HG03354 (cell line): ENCODE results near the gene ELN.

ENCODE experiments used
- ATAC-seq: cut with Tn5 transposase; IDR thresholded peaks from one replicate; pipeline ENCODE4 v1.9.1; 2021; ENCODE audit warnings: mild to moderate bottlenecking; ENCODE audit not compliant: unreplicated experiment, poor library complexity, severe bottlenecking

The ELN gene

DNA sequence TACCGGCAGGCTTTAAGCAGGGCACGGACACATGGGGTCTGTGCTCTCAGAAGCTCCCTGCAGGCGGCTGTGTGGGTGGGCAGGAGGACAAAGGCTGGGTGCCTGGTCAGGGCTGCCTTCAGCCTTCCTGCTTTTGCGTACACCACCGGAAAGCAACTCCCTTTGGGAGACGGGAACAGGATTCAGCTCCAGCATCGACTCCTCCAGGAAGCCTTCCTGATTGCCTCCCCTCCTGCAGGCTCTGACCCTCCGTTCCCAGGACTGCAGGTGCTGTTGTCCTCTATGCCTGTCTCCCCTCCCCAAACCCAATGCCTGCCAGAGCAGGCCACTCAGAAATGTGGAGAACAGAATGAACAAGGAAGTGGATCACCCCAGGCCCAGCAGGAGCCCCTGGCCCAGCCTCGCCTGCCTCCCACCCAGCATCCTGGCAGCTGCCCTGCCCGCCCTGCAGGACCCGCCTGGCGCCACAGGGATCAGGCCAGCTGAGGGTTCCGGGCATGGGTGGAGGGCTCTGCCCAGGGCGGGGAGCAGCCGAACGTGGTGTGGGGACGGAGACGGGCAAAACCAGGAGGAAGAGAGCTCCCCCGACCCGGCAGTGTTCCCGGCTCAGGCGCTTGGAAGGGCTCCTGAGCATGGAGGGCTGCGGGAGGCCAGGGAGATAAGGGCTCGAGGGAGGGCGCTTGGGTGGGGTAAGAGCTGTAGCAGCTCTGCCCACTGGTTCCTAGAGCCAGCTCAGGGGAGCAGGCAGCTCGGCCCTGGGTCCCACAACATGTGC lies 6.2 kb upstream of the ELN start:
- ATAC-seq = no peak

DNA sequence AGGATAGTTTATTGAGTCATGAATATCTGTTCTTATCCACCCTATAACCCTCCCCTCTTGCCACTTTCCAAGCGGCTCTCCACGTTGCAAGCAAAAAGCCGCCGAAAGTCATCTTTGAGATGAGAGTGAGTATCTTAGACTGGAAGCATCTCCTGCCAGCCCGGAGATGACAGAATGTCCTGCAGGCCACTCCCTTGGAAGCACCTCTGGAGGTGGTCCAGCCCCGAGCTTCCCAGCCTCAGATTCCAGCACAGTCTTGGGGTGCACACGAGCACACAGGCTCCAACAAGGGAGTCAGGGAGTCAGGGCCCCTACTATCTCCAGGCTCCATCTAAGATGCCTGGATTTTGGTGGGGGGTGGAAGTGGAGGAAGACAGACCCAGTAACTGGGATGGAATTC lies 5.5 kb upstream of the ELN start:
- no peak for ATAC-seq

DNA sequence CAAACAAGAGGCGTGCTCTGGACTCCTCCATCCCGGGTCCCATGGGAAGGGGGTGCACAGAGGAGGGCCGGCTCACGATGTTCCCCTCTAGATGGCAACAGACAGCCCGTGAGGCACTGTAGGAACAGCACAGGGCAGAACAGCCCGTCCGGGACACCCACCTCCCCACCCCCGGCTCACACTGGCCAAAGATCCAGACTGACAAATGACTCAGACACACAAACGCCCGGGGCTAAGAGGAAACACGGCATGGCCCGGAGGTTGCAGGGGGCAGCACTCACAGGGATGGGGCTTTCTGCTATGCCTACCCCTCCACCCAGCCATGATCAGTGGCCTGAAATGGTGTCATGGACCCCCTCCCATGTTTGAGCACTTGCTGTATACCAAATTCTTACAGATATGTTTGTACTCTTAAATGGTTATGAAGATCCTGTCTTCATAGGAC lies 4.9 kb upstream of the ELN start:
- no peak for ATAC-seq

DNA sequence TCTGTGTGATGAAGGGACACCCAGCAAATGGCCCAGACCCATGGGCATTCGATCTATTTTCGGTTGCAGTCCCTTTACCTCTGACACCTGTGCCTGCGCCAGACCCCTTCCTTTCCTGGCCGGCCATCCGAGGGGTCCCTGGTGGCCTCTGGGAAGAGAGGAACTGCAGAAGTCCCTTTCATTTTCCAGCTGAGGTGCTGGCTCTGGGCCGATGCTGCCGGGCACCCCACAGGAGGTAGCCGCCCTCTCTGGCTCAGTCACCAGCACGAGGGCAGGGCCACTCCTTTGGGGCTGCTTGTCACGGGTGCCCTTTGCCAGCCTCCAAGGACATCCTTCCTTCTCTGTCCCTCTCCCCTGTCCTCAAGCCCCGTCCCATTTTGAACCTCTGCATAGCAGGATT lies 4.2 kb upstream of the ELN start:
- ATAC-seq = no peak

DNA sequence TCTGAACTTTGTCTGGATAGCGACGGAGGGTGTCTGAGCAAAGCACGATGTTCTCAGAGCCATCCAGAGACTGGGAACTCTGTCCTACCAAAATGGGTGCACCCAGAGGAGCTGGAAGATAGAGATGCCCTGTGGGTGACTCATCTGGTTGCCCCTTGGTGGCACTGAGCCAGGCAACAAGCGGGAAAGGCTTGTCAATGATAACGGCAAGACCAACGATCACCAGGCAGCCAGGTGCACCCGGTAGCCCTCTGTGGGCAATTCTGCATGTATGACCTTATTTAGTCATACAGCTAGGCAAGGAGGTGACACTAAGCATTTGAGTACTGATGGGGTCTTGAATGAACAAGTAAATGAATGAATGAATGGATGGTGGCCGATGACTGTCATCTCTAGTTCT lies 2.8 kb upstream of the ELN start:
- ATAC-seq = no peak

DNA sequence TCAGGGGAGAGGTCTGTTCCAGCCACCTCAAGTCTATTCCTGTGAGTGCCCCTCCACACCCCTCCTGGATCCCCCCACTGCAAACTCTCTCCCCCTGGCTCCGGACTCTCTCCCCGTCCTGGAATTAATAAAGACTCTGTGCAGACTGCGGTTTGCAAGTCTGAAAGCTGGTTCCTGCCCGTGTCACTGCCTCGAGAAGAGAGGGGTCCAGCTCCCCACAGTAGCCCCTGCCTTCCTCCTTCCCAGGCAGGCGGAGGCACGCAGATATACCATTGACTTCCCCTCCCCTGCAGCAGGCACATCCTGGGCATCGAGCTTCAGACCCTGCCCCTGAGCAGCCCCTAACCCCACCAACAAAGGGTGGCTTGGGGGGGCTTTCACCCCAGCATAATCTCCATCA lies 2.2 kb upstream of the ELN start:
- no peak for ATAC-seq

DNA sequence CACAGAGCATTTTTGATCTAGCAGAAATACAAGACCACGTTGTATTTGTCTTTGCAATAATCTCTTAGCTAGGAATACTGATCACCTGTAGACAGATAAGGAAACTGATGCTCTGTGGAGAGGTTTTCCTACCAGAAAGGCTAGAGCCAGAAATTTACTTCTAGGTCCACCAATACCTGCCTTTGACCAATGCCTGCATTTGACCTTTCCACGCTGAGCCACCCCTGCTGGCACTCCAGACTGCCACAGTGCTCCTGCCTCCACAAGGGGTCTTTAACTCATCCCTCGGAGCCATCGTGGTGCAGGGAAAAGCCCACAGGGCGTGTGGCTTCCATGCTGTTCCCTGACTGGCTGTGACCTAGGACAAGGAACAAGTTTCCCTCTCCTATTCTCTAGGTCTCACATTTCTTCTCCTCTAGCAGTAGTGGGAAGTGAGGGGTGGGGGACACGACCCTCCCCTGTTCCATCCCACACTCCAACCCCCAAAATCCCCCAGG lies 1.5 kb upstream of the ELN start:
- ATAC-seq = no peak

DNA sequence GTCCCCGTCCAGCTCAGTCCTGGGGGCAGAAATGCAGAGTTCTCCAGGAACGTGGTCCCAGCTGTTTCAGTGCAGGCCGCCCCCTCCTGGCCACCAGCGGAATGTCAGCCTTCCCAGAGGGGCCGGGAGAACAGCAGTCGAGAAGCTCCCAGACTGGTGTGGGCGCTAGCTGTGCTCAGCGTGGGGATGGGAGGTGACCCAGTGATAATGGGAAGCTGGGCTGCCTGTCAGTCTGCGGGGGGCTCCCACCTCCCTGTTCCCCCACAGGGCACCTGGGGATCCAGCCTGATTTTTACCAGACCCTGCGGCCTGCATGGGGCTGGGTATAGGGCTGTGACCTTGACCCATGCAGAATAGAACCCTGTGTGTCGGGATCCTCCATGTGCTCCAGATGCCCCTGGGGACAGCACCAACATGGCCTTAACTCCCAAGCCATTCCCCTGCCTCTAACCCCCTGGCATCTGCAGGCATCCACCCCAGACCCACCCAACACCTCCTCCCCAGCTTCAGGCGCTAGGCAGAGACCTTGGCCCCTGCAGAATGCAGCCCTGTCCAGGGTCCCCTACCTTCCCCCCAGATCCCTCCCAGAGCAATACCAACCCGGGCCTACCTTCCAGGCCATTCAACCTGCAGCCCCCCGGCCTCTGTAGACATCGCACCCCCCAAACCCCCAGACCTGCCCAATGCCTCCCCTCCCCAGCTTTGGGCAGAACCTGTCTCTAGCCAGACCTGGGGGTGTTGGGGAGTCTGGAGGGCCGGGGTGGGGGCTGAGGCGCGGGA lies 880 bp upstream of the ELN start:
- ATAC-seq = no peak

DNA sequence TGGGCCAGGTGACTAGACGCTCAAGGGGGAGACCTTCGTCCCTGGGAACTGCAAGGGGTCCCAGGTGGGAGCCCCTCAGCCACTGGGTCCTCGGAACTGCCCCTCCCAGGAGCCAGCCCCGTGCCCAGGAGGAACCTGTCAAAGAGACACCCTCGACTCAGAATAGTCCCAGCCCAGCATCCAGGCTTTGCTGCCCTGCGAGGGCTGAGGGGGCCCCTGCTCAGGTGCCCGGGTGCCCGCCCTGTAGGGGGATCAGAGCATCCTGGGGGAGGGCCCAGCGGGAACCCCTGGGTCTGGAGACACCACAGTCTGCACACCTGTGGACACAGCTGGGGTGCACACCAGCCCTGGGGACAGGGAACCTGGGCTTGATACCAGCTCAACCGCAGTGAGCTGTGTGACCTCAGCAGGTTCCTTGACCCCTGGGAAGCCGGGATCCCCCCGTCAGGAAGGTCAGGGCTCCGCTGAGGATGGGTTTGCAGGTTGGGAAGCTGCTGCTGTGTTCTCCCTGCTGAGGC lies 407 bp downstream of the ELN start:
- ATAC-seq = no peak

DNA sequence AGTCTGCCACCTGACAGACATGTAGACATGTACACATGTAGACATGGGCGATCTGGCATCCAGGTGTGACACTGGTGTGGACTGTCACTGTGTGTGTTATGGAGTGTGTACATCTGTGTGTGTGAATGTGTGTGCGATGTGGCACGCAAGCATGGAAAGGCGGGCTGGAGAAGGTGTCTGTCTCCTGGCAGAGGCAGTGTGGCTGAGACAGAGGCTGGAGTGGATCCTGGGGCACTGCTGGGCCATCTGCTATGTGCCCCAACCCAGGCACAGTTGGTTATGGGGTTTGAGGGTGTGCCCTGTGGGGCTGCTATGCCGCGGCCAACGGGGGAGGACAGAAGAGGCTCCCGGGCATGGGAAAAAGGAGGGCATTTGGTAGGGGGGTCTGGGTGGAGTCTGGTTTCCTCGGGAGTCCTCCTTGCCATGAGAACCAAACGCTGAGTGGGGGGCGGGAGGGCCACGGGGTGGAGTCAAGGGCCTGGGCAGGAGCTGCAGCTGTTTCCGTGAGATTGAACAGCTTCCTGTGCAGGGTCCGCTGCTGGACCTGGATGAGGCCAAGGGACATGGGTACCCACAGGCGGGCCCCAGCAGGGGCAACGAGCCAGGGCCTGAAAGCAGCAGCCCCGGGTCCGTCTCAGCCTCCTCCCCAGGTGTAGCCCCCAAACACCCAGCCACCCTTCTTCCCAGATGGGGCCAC lies 1.3 kb downstream of the ELN start:
- ATAC-seq = no peak

DNA sequence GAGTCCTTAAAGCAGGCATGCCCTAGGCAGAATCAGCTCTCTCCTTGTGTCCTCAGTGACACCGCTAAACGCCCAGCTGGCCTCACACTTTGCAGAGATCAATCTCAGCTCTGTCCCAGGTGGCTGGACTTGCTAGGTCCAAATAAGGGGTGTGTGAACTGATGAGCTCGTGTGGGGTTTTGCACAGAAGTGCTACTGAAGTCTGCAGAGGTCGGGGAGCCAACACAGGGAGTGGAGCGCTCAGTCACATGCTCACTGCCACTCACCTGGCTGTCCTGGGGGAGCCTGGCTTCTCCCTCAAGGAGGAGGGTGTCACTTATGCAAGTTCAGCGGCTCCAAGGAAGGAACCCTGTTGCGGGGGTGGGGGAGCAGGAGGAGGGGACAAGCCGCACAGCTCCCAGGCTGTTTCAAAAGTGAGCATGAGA lies 2.0 kb downstream of the ELN start:
- ATAC-seq = no peak

DNA sequence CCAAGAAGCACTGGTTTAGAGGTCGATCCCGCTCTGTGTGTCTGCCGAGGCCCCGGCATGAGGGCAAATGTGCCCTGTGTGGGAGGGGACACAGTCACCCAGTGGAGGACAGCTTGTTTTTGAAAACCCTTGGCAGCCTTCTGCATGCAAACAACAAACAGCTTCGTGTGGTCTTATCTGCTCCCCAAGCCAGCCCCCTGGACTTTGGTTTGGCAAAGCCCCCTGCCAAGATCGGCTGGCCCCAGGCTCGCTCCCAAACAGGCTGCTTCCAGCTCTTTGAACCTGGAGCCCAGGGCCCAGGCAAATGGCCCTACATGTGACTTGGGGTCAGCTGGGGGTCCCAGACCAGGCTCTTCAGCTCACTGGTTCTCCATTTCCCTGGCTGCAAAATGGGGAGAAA lies 2.9 kb downstream of the ELN start:
- no peak for ATAC-seq

DNA sequence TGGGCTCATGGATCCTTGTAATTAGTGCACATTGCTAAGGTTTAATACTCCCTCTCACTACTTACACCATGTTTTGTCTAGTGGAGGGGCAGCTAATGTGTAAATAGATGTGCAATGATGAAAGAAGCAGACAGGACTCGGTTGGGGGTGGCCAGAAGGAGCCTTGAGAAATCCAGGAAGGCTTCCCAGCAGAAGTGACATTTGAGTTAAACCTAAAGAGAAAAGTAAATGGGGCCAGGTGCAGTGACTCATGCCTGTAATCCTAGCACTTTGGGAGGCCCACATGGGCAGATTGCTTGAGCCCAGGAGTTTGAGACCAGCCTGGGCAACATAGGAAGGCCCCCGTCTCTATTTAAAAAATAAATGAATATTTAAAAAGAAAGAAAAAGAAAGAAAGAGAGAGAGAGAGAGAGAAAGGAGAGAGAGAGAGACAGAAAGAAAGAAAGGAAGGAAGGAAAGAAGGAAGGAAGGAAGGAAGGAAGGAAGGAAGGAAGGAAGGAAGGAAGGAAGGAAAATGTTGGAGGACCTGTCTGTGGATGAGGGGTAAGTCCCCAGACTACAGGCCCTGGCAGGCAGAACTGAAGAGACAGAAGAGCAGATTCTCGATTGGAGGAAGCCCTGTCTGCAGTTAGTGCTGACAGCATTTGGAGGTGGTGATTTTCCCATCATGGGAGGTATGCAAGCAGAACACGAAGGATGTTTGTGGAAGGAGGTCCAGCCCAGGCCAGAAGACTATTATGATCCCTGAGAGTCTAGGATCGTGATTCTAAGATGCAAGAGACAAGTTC lies 3.6 kb downstream of the ELN start:
- ATAC-seq = no peak

DNA sequence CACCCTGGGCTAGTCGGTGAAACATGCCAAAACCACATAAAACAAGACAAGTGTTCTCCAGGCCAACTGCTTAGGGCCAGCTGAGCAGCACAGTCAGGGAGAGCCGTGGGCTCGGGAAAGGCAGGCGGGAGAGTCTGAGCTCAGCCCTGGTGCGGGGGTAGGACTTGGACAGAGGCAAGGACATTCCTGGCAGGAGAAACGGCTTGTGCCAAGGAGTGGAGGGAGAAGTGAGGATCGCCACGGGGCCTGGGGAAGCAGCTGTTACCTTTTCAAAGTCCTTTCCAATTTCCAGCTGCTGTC lies 4.2 kb downstream of the ELN start:
- no peak for ATAC-seq

DNA sequence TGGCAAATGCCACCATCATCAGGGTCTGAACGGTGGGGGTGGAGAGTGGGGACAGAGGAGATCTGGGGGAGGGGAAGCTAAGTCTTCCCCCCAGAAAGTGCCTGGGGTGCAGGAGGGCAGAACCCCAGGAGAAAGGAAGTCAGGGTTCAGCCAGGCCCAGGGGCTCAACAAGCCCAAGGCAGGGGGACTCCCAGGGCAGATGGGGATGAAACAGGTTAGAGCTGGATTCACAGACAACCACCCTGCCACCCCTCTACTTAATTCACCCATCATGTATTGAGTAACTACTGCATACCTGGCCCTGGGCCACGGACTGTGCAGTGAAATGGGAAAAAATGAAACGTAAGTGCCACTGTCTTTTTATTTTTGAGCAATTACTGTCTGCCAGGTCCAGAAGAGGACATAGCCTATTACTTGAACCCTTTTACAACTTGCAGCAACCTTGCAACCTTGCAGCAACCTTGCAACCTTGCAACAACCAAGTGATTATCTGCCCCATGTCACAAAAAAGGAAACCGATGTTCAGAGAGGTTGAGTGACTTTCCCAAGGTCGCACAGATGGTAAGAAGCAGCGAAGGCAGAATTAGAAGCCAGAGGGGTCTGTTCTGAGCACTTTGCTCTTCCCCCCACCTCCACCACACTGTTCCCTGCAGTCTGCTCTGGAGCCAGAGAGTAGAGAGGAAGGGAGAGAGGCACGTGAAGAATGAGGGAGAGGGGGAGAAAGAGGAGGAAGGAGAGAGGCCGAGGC lies 4.8 kb downstream of the ELN start:
- ATAC-seq = no peak

DNA sequence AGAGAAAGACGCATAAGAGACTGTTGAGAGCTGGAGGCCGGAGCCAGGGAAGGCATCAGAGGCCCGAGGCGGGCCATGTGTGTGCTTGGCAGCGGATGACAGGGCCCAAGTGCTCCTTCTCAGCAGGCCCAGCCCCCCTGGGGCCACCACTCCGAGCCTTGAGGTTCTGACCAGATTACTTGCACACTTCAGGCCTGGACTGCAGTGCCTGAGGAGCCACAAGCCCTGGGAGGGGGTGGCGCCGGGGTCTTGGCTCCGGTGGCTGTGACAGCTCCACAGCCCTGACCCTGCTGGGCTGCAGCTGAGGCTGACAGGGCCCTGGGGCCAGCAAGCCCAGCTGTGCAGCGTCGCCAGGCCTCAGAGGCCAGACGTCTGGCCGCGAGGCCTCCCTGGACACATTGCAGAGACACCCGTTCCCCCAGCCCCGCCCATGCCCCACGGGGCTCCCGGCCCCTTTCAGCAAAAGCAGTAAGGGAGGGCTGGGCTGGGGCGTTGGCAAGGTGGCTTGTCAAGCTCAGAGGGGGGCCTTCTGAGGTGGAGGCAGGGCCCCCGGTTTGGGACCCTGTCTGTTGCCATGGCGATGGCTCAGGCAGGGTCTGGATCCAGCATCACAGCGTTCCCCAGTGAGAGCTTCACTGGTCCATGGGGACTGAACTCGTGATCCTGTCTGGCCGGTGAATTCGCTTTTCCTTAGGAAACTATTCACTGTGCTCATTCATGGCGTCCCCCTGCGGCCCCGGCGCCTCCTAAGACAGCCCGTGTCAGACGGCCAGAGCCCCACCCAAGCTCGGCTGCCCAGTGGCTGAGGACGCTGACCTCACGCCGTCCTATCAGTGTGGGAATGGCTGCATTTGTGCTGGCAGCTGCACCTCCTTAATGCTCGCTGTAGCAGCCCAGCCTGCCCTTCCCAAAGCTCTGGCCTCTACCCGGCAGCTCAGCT lies 5.7 kb downstream of the ELN start:
- no peak for ATAC-seq

DNA sequence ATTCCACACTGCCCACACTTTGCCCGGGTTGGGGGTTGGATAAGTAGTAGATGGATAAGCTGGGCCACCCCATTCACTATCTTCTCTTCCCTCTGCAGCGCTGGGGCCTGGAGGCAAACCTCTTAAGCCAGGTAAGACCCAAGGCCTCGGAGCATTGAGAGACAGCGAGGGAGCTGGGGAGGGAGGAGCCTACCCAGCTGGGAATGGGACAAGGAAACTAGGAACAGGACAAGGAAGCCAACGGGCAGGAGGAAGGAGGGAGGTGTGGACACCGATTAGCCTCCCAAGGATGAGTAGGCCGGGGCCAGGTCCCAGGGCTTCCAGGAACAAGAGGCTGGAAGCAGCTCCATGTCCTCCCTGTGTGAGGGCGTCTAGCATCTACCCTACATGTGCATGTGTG lies 9.6 kb downstream of the ELN start:
- ATAC-seq = no peak
